ENCODE results near the gene RBP2. TPM values are rescaled to one million over a fixed set of nuclear protein-coding genes. Genes with fewer than 3 reads are reported as not detected.

Gene RBP2
- polyA plus RNA-seq (2012; ENCODE audit: missing spikeins): not detected

GRCh38 chr3:139476348-139476747, at the start of gene RBP2:
TSS of gene RBP2 (minus strand) at chr3:139476516. CDS start at chr3:139476459, 57 bp downstream.
- DNase-seq (ENCODE audit: insufficient read length): no peak
- TF ChIP-seq POLR2A (IDR thresholded peaks at IDR 0.05; ENCODE audit: low read depth, low read length): no peak
- no peak for FAIRE-seq

GRCh38 chr3:139524841-139525636, 48.7 kb upstream of the RBP2 start:
- no peak for TF ChIP-seq POLR2A (IDR thresholded peaks at IDR 0.05; ENCODE audit: low read depth, low read length)
- no peak for TF ChIP-seq POLR2AphosphoS5 (IDR thresholded peaks at IDR 0.05; ENCODE audit: low read depth, low read length)
- no peak for TF ChIP-seq TAF1 (IDR thresholded peaks at IDR 0.05; ENCODE audit: borderline replicate concordance, low read depth, low read length)
- FAIRE-seq (no peak), DNase-seq (ENCODE audit: insufficient read length) (no peak)

- FAIRE-seq (no peak), DNase-seq (ENCODE audit: insufficient read length) (no peak)
- no peak for TF ChIP-seq TAF1 (IDR thresholded peaks at IDR 0.05; ENCODE audit: borderline replicate concordance, low read depth, low read length)
- no peak for TF ChIP-seq POLR2AphosphoS5 (IDR thresholded peaks at IDR 0.05; ENCODE audit: low read depth, low read length)
- no peak for TF ChIP-seq POLR2A (IDR thresholded peaks at IDR 0.05; ENCODE audit: low read depth, low read length)
These were observed 47.4 kb upstream of the RBP2 start for GRCh38 chr3:139523718-139524117.

DNA sequence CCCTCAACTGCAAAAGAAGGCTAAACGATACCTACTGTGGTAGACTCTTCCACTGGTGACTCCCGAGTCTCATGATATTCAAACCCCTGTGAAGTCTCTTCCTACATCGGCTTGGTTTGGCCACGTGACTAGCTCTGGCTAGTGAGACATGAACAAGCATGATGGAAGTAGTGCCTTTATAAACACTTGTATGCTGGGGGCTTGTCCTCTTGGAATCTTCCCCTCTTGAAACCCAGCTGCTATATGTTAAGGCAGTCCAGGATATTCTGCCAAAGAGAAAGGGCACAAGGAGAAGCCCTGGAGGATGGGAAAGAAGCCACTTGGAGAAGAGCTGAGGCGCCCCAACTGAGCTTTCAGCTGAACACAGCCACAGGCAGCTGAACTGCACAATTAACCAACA, 46.9 kb upstream of the RBP2 start:
- TF ChIP-seq TAF1 (IDR thresholded peaks at IDR 0.05; ENCODE audit: borderline replicate concordance, low read depth, low read length): no peak
- no peak for TF ChIP-seq POLR2AphosphoS5 (IDR thresholded peaks at IDR 0.05; ENCODE audit: low read depth, low read length)
- TF ChIP-seq POLR2A (IDR thresholded peaks at IDR 0.05; ENCODE audit: low read depth, low read length): no peak
- no peak for FAIRE-seq
- no peak for DNase-seq (ENCODE audit: insufficient read length)

DNA sequence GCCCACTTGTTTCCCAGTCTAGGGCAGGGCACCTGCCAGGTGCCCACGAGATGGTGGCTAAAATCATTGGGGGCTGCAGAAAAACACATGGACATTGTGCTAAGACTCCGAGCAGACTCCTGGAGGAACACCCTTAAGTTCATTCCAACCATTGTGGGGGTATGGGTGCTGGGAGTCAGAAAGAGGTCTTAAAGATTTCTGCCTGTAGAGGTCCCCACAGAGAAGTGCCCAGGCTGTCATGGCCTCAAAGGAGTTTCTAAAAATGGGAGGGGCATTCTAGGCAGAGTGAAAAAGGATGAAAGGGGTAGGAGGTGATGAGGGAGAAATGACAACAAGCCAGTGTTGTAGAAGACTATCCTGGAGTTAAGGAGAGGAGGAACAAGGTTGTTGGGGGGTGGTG, 46.1 kb upstream of the RBP2 start:
- DNase-seq (ENCODE audit: insufficient read length) (no peak), FAIRE-seq (no peak)
- no peak for TF ChIP-seq TAF1 (IDR thresholded peaks at IDR 0.05; ENCODE audit: borderline replicate concordance, low read depth, low read length)
- no peak for TF ChIP-seq POLR2AphosphoS5 (IDR thresholded peaks at IDR 0.05; ENCODE audit: low read depth, low read length)
- no peak for TF ChIP-seq POLR2A (IDR thresholded peaks at IDR 0.05; ENCODE audit: low read depth, low read length)

DNA sequence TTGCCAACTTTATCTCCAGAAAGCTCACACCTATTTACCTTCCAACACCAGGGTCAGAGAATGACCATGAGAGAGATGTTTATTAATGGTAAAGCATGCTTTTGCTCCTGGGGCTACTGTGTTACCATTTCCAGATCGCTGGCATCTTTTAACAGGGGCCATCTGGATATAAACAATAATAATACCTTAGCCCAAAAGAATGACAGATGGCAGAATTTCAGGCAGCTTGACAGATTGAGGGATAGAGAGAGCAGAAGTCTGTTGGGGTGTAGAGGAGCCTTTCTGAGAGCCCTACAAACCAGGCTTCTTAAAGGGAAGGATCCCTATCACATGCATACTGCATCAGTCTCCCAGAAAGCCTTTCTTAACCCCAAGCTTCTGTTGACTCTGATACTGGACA, 45.5 kb upstream of the RBP2 start:
- DNase-seq (ENCODE audit: insufficient read length) (no peak), FAIRE-seq (no peak)
- TF ChIP-seq TAF1 (IDR thresholded peaks at IDR 0.05; ENCODE audit: borderline replicate concordance, low read depth, low read length) (no peak), POLR2AphosphoS5 (IDR thresholded peaks at IDR 0.05; ENCODE audit: low read depth, low read length) (no peak), POLR2A (IDR thresholded peaks at IDR 0.05; ENCODE audit: low read depth, low read length) (no peak)

- TF ChIP-seq TAF1 (IDR thresholded peaks at IDR 0.05; ENCODE audit: borderline replicate concordance, low read depth, low read length) (no peak), POLR2AphosphoS5 (IDR thresholded peaks at IDR 0.05; ENCODE audit: low read depth, low read length) (no peak), POLR2A (IDR thresholded peaks at IDR 0.05; ENCODE audit: low read depth, low read length) (no peak)
- FAIRE-seq: no peak
- DNase-seq (ENCODE audit: insufficient read length): no peak
These were observed 44.8 kb upstream of the RBP2 start for GRCh38 chr3:139521144-139521543.

- no peak for FAIRE-seq
- TF ChIP-seq POLR2A (IDR thresholded peaks at IDR 0.05; ENCODE audit: low read depth, low read length) (no peak), POLR2AphosphoS5 (IDR thresholded peaks at IDR 0.05; ENCODE audit: low read depth, low read length) (no peak), TAF1 (IDR thresholded peaks at IDR 0.05; ENCODE audit: borderline replicate concordance, low read depth, low read length) (no peak)
- DNase-seq (ENCODE audit: insufficient read length): peak; percentile 27
These were observed 43.9 kb upstream of the RBP2 start for GRCh38 chr3:139519998-139520737.

GRCh38 chr3:139518926-139519842, 42.9 kb upstream of the RBP2 start:
- DNase-seq (ENCODE audit: insufficient read length) (no peak), FAIRE-seq (no peak)
- no peak for TF ChIP-seq POLR2A (IDR thresholded peaks at IDR 0.05; ENCODE audit: low read depth, low read length)
- no peak for TF ChIP-seq POLR2AphosphoS5 (IDR thresholded peaks at IDR 0.05; ENCODE audit: low read depth, low read length)
- TF ChIP-seq TAF1 (IDR thresholded peaks at IDR 0.05; ENCODE audit: borderline replicate concordance, low read depth, low read length): no peak

DNA sequence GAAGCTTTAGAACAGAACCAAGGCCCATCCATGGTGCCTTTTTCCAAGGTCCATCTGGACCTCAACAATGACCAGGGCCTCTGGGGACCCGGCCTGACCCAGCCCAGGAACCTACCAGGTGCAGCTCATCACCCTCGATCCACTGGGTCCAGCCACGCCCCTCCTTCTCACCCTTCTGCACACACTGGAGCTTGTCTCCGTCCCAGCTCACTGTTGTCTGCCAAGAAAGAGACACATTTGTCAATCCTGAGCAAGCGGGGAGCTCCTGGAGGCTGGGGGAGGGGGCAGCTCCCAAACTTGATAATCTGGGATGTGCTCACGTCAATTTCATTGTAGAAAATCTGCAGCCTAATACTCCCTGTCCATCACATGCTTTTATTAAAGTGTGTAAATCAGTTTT, 42.0 kb upstream of the RBP2 start:
- no peak for DNase-seq (ENCODE audit: insufficient read length)
- no peak for TF ChIP-seq TAF1 (IDR thresholded peaks at IDR 0.05; ENCODE audit: borderline replicate concordance, low read depth, low read length)
- no peak for TF ChIP-seq POLR2AphosphoS5 (IDR thresholded peaks at IDR 0.05; ENCODE audit: low read depth, low read length)
- no peak for TF ChIP-seq POLR2A (IDR thresholded peaks at IDR 0.05; ENCODE audit: low read depth, low read length)
- no peak for FAIRE-seq

Measured in GM12892 (cell line).